Tibial nerve (tissue), 4 donors: ENCODE measurements around the gene IPO13. TPM values are rescaled to one million over a fixed set of nuclear protein-coding genes. Genes with fewer than 3 reads are reported as not detected.

Experiments used
- DNase-seq, 2 donors: peaks; one replicate each; pipeline ENCODE4 v3.0.0-alpha.2; 2019; ENCODE audit warnings: low spot score in 2 of 2
- H3K27ac ChIP-seq, 4 donors: fragments of 200-600 bp; sonication (generic) in 3 of 4; one replicate each; pipeline ENCODE4 v1.5.1; 2017 to 2019; ENCODE audit warnings: mild to moderate bottlenecking in 1 of 4
- H3K27me3 ChIP-seq, 2 donors: fragments of 200-600 bp; sonication (generic) in 1 of 2; one replicate each; pipeline versions ENCODE4 v1.5.1 to v1.6.0; 2017 to 2019
- H3K36me3 ChIP-seq, 3 donors: fragments of 200-600 bp; sonication (generic); one replicate each; pipeline ENCODE4 v1.5.1; 2018 to 2019
- H3K4me1 ChIP-seq, 4 donors: fragments of 200-600 bp; sonication (generic) in 3 of 4; one replicate each; pipeline ENCODE4 v1.5.1; 2017 to 2019
- H3K4me3 ChIP-seq, 4 donors: fragments of 200-600 bp; sonication (generic) in 3 of 4; one replicate each; pipeline ENCODE4 v1.5.1; 2017 to 2019; ENCODE audit warnings: mild to moderate bottlenecking in 1 of 4, moderate library complexity in 1 of 4
- H3K9me3 ChIP-seq, 4 donors: fragments of 200-600 bp; sonication (generic) in 3 of 4; one replicate each; pipeline ENCODE4 v1.5.1; 2017 to 2019
- EP300 ChIP-seq, 2 donors: sonication (generic); formaldehyde crosslinking; IDR thresholded peaks; one replicate each; pipeline ENCODE4 v1.6.1; 2017; ENCODE audit warnings: antibody characterized with exemption in 2 of 2, mild to moderate bottlenecking in 1 of 2
- POLR2A ChIP-seq, 2 donors: fragments of 450-650 bp; IDR thresholded peaks; one replicate each; pipeline ENCODE4 v1.6.1; 2017; ENCODE audit warnings: antibody characterized with exemption in 2 of 2, mild to moderate bottlenecking in 2 of 2, moderate library complexity in 2 of 2
- WGBS, 2 donors: methylation state at CpG; one replicate each; pipeline ENCODE4 v1.1.5; 2018; 5-methylcytosine and 5-hydroxymethylcytosine counted together
- total RNA-seq, 4 donors: library from RNA; depleted of rRNA; stranded (reverse); fragments of >200 nt; gene quantifications; one replicate each; pipeline ENCODE4 v1.1.0, GENCODE V29; 2016
- TF ChIP-seq, protein P1 (sequence below), 5 experiments: fragments of 200-600 bp in 3 of 5; fragments of 450-650 bp in 2 of 5; sonication (generic) in 3 of 5; IDR thresholded peaks; one replicate each; pipeline ENCODE4 v1.5.1; 2016 to 2019; ENCODE audit warnings: antibody characterized with exemption in 5 of 5, mild to moderate bottlenecking in 3 of 5, moderate library complexity in 2 of 5

The IPO13 gene
- total RNA-seq, 4 donors from 2014 or later = 27.8 to 41.1 (median 31.2) TPM

GRCh38 chr1:43992232-43992995 lies 45.7 kb downstream of the IPO13 start:
- DNase-seq = no peak
- Histone ChIP-seq H3K4me1 (peaks cover 0 to 35% (median 17%) of the 10 kb centered on the region in 4 donors), H3K36me3 (peaks cover 0 to 1% (median 0%) of the 10 kb centered on the region in 3 donors), H3K9me3 (no peaks in the 10 kb centered on the region), H3K4me3 (peak overlapping the region; percentile 43 to 71 (median 58)), H3K27ac (peak overlapping the region in 3 of 4 donors; percentile 44 to 79 (median 72)), H3K27me3 (no peaks in the 10 kb centered on the region)
- 51 to 55% methylated on average over 11 of the region's 11 CpGs for WGBS, 2 donors
- TF ChIP-seq EP300 (IDR thresholded peaks at IDR 0.05) (no peak), POLR2A (IDR thresholded peaks at IDR 0.05) (no peak)
- TF ChIP-seq, protein P1, sequence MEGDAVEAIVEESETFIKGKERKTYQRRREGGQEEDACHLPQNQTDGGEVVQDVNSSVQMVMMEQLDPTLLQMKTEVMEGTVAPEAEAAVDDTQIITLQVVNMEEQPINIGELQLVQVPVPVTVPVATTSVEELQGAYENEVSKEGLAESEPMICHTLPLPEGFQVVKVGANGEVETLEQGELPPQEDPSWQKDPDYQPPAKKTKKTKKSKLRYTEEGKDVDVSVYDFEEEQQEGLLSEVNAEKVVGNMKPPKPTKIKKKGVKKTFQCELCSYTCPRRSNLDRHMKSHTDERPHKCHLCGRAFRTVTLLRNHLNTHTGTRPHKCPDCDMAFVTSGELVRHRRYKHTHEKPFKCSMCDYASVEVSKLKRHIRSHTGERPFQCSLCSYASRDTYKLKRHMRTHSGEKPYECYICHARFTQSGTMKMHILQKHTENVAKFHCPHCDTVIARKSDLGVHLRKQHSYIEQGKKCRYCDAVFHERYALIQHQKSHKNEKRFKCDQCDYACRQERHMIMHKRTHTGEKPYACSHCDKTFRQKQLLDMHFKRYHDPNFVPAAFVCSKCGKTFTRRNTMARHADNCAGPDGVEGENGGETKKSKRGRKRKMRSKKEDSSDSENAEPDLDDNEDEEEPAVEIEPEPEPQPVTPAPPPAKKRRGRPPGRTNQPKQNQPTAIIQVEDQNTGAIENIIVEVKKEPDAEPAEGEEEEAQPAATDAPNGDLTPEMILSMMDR (IDR thresholded peaks at IDR 0.05) = no peak

DNA sequence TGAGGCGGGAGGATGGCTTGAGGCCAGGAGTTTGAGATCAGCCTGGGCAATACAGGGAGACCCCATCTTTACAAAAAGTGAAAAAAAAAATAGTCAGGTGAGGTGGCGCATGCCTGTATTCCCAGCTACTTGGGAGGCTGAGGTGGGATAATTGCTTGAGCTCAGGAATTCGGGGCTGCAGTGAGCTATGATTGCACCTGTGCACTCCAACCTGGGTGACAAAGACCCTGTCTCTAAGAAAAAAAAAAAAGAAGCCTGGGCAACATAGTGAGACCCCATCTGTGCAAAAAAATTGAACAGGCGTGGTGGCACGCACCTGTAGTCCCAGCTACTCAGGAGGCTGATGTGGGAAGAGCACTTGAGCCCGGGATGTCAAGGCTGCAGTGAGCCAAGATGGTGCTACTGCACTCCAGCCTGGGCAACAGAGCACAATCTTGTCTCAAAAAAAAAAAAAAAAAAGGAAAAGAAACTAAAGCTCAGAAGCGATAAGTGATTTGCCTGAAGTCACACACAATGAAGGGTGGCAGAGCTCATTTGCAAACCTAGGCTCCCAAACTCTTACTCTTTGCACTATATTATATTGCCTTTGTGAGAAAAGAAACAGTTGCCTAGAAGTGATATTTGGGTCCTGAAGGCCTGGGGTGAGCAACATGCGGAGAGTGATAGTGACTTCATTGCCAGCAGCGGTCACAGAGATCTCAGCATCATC lies 46.6 kb downstream of the IPO13 start:
- no peaks in the 10 kb centered on the region for H3K9me3 ChIP-seq
- WGBS, 2 donors = 91 to 94% methylated on average over 9 of the region's 9 CpGs
- TF ChIP-seq POLR2A (IDR thresholded peaks at IDR 0.05) = no peak
- TF ChIP-seq, protein P1 (IDR thresholded peaks at IDR 0.05) = no peak
- no peak for TF ChIP-seq EP300 (IDR thresholded peaks at IDR 0.05)
- H3K4me1 ChIP-seq = peaks cover 0 to 37% (median 17%) of the 10 kb centered on the region in 4 donors
- H3K36me3 ChIP-seq = no peaks in the 10 kb centered on the region
- DNase-seq = no peak
- no peaks in the 10 kb centered on the region for H3K27me3 ChIP-seq
- H3K27ac ChIP-seq = no peak overlapping the region
- no peak overlapping the region for H3K4me3 ChIP-seq

- H3K27me3 ChIP-seq = no peaks in the 10 kb centered on the region
- no peak for DNase-seq
- WGBS, 2 donors = 81 to 100% methylated on average over 7 of the region's 7 CpGs
Observed at GRCh38 chr1:43994071-43994470, 47.3 kb downstream of the IPO13 start.

GRCh38 chr1:43994794-43995790 lies 48.3 kb downstream of the IPO13 start:
- no peak overlapping the region for H3K4me3 ChIP-seq
- H3K4me1 ChIP-seq = peaks cover 0 to 37% (median 17%) of the 10 kb centered on the region in 4 donors
- no peaks in the 10 kb centered on the region for H3K9me3 ChIP-seq
- TF ChIP-seq POLR2A (IDR thresholded peaks at IDR 0.05) (no peak), EP300 (IDR thresholded peaks at IDR 0.05) (no peak)
- TF ChIP-seq, protein P1 (IDR thresholded peaks at IDR 0.05) = no peak
- H3K27ac ChIP-seq = no peak overlapping the region
- 72 to 77% methylated on average over 13 to 14 of the region's 15 CpGs for WGBS, 2 donors
- H3K27me3 ChIP-seq = no peaks in the 10 kb centered on the region
- H3K36me3 ChIP-seq = peaks cover 0 to 2% (median 0%) of the 10 kb centered on the region in 3 donors
- DNase-seq = no peak

More at GRCh38 chr1:43994071-43994470, 47.3 kb downstream of the IPO13 start:
- Histone ChIP-seq H3K4me3 (no peak overlapping the region), H3K9me3 (no peaks in the 10 kb centered on the region), H3K4me1 (peaks cover 0 to 37% (median 17%) of the 10 kb centered on the region in 4 donors), H3K27ac (no peak overlapping the region), H3K36me3 (no peaks in the 10 kb centered on the region)
- TF ChIP-seq, protein P1 (IDR thresholded peaks at IDR 0.05) = no peak
- no peak for TF ChIP-seq EP300 (IDR thresholded peaks at IDR 0.05)
- TF ChIP-seq POLR2A (IDR thresholded peaks at IDR 0.05) = no peak
